ENCODE data around the gene RECK.

Gene RECK

DNA sequence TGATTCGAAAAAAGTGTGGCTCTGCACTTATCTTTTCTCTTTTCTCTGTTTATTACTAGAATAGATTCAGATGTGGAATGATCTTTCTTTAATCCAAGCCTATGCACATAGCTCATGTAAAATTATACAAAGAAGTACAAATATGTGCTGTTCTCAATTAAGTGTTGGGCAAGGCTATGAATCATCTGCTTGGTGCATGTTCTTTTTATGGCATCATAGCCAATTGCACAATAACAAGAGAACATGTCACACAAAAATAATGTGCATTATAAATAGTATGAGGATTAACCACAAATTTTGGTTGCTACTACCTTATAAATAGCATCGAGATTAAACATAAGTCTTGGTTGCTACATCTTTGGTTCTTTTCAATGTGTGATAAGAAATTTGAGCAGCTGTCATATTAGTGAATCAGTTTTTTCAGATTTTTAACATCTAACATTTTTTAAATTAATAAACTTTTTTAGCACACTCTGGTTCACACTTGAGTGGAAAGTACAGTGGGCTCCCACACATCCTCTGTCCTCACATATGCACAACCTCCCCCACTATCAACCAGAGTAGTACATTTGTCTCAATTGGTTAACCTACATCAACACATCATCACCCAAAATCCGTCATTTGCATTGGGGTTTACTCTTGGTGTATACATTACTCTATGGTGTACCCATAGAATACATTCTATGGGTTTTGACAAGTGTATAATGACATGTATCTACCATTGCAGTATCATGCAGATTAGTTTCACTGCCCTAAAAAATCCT lies 6.8 kb upstream of the RECK start:
- no peak for DNase-seq

DNA sequence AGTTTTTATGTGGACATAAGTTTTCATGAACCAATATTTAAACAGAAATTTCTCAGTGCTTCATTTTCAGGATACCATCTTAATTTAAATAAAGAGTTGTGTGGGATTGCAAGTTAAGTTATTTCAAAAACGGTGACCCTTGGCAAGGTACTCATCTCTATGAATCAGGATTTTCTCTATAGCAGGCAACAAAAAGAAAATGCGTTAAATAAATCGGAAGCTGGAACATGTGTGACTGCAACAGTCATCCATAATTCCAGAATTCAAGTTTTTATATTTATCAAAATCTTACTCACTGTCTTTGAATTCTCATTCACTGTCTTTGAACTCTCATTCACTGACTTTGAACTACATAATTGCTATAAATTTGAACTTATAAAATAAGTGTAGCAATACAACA lies 5.8 kb upstream of the RECK start:
- no peak for DNase-seq

DNA sequence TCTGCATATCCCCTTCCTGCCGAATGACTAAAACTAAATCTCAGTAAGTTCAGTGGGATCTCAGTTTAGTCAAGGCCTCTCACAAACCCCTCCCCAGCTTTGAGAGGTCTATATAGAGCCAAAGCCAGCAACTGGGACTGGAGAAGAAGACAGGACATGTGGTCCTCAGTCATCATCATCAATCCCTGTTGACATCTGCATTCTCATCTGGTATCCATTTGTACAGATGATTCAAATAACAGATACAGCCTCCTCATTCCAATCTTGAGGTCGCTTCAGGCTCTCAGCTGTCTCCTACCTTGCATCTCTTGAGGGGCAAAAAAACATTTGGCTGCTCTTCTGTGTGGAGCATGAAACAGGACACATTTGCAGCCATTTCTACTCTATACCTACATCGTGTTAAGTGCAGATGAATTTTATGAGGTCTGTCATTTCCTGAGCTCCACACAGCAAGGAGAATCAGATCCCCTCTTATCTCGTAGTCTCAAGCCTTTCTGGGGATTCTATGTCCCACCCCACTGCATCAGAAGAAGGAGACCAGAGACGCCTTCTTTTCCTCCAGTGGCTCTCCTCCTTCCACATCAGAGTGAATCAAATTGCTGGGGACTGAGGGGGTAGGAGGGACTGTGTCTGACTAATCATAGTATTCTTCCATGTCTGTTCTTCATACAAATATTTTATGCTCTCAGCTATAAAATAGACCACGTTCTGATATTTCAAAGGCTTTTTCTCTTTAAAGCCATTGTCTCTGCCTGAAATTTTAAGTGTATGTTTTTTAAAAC lies 4.7 kb upstream of the RECK start:
- no peak for DNase-seq

DNA sequence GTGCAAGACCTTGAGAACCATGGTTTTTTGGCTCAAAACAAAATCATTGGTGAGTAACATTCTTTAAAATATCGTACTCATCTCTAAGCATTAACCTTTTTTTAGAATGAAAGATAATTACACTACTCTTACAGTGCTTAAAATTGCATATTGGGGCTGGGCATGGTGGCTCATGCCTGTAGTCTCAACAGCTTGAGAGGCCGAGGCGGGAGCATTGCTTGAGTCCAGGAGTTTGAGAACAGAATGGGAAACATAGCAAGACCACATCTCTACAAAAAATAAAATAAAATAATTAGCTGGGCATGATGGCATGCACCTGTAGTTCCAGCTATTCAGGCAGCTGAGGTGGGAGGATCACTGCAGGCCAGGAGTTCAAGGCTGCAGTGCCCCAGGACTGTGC lies 2.9 kb upstream of the RECK start:
- DNase-seq = no peak

DNA sequence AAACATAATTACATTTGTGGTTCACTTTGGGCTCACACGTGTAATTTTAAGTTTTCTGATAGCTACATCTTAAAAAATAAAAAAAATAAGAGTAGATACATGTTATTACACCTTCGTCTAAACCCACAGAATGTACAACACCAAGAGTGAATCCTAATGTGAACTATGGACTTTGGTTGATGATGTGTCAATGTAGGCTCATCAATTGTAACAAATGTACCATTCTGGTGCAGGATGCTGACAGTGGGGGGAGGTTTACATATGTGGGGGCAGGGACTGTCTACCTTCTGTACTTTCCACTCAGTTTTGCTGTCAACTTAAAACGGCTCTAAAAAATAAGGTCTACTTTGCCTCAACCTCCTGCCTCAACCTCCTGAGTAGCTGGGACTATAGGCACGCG lies 2.5 kb upstream of the RECK start:
- no peak for DNase-seq

DNA sequence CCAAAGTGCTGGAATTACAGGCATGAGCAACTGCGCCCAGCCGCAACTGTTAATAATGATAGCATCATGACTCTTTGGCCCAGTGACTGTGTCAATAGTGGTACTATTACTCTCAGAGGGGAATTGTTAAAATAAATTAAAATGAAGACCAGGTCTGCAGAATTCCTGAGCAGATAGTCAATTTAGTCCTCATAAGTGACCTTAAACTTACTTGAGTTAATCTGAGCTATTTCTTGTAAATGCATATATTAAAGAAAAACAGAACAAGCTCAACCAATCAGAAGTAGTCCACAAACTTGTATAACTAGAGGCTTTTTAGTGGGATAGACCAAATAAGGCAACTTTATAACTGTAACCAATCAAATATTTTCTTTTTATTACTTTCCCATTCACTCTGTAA lies 1.7 kb upstream of the RECK start:
- DNase-seq = no peak

DNA sequence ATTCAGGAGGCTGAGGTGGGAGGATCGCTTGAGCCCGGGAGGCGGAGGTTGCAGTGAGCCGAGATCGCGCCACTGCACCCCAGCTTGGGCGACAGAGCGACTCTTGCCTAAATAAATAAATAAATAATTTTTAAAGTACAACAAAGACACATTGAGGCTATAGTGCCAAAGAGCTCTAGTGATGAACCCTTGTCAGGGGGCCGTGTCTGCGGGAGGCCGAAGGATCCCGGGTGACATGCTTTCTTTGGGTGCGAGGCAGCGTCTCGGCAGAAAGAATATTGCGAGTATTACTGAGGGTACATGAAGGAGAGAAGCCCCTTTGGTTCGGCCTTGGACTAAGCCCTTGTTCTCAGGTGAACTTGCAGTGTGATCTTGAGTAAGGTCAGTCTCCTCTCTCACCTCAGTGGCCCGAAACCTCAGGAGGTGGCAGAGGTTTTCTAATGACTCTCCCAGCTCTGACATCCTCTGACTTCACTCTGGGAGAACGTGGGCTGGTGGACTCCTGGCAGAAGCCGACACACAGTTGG lies 397 bp upstream of the RECK start:
- DNase-seq = no peak

DNA sequence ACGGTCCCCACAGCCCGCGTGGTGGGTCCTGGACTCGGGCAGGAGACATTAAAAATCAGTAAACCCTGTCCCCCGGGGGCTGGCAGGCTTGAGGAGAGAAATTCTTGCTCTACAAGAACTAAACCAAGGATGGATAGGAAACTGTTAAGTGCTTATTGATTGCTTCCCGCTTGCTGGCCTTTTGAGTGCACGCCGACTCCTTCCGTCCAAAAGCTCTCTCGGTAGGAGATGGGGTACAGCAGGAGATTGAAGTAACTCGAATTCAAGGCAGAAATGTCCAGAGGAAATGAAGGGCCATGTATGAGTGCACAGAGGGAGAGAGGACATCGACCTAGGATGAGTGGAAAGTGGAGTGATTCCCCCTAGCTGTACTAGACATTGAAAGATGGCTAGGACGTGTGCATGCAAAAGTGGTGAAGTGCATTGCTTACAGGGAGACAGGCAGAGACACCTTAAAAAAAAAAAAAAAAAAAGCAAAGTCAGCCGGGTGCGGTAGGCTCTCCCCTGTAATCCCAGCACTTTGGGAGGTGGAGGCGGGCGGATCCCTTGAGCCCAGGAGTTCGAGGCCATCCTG lies 923 bp downstream of the RECK start:
- DNase-seq = no peak

DNA sequence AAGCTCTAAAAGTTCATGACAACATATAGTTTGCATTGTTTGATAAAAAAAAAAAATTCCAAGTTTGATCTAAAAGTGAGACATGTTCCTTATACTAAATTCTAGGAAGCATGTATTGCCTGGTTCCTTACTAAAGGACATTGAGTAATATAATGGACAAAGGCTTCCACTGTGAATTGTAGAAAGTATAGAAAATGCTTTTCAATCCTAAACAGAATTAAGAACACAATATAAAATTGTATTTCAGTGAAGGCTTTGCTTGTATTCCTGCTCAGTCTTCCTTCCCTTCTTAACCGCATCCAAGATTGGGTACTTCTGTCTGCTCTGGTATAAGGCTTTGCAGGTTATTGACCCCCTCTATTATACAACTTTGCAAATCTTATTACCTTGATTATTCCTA lies 2.4 kb downstream of the RECK start:
- no peak for DNase-seq

DNA sequence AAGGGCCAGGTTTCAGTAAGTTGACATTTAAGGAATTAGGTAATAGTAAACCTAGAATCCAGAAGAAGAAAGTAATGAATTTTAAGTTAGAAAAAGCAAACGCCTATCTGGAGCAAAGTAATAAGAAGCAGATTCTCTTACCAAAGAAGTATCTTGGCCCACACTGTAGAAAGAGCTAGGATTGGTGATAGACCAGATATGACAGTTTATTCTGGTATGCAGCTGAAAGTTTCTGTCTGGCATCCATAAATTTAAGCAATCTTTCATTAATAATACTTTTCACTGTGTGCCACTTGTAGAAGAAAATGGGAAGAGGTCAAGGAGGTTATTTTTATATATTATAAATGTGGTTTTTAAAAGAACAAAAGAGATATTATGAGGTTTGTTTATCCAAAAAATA lies 3.0 kb downstream of the RECK start:
- no peak for DNase-seq

DNA sequence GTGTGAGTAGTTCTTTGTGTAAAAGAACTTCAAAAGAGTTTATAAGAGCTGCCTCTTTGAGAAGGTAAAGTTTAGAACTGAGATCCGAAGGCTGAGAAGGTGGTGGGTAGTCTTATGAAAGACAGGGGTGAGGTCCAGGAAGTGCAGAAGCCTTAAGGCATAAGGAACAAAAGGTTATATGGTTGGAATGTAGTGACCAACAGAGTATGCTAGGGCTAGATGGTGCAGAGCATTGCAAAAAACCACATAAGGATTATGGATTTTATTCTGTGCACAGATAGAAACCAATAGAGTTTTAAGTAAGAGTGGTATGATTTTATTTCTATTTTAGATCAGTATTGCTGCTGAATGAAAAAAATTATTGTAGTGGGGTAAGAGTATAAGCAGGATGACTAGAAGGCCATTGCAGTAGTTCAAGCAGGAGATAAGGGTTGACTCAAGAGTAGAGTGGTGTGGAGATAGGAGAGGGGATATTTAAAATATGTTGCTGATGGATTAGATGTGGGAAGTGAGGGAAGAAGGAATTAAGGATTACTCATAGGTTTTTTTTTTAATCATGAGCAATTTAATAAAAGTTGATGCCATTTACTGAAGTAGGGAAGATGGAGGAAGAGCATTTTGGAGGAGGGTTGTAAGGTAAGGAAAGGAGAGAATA lies 3.7 kb downstream of the RECK start:
- DNase-seq = no peak

DNA sequence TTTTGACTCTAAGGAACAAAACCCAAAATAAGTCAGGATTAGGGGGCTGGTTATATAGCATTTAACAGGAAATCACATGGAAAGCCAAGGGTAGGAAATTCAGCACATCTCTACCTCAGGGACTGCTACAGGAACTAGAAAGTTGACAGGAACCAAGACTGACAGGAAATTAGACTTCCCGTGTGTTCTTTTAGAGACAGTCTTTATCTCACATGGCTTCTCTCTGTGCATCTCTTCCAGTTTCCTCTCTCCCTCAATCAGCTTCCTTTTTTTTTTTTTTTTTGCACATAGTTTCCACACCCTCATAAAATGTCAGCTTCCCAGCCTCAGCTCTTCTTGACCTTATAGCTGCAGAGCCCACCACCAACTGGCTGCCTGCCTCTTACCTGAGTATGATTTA lies 4.8 kb downstream of the RECK start:
- no peak for DNase-seq

DNA sequence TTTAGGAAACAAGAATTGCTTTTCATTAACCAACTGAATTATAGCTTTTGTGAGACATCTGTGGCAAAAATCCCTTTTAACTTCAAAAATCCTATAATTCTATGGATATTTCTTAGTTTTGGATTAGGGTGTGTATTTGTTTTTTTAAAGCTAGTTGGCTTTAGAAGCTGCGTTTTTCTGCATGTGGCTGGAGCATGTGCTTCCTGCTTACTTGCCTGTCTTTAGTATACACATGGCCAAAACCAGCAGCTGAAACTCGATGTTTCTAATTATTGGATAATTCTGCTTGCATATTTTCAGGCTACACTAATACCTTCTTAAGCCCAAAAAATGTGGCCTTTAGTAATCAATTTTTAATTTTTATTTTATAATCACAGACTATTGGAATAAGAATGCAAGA lies 8.9 kb downstream of the RECK start:
- no peak for DNase-seq

DNA sequence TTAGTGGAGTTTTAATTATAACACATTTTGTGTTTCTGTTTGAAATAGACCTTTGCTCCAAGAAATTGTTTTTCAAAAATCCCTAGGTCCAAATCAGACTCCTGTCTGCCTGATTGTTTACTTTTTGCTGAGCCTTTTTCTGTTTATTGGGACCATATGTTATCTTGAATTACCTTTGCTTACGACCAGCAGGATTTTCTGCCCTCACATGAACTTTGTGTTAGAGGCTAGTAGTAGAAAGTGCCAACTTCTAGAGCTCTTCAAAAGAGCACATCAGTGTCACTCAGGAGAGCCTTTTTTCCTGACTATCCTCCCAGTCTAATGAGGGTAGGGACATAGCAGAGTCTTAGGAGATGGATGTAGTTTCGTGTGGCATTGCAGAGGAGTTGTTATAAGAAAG lies 10.2 kb downstream of the RECK start:
- peak; percentile 59 for DNase-seq

DNA sequence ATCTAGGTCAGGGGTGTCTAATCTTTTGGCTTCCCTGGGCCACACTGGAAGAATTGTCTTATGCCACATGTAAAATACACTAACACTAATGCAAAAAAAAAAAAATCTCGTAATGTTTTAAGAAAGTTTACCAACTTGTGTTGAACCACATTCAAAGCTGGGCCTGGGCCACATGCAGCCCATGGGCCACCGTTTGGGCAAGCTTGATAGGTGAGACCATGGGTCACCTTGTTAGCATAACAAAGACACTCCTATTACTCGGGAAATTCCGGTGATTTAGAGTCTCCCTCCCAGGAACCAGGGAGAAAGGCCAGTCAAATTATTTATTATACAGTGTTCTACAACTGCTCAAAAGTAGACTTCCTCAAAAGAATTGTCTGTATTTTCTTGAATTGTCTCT lies 12.7 kb downstream of the RECK start:
- no peak for DNase-seq

DNA sequence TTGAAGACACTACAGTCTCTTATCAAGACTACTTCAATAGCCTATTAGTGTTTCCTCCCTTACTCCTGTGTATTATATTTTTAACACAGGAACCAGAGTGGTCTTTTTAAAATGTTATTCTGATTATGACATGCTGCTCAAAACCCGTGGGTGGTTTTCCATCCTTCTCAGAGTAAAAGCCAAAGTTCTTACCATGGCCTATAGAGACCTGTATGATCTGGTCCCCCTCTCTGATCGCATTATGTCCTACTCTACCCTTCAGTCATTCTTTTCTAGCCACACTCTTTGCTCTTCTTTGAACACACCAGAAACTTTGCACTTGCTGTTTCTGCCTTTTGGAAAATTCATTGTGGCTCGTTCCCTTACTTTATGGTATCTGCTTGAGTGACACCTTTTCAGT lies 13.8 kb downstream of the RECK start:
- DNase-seq = no peak

DNA sequence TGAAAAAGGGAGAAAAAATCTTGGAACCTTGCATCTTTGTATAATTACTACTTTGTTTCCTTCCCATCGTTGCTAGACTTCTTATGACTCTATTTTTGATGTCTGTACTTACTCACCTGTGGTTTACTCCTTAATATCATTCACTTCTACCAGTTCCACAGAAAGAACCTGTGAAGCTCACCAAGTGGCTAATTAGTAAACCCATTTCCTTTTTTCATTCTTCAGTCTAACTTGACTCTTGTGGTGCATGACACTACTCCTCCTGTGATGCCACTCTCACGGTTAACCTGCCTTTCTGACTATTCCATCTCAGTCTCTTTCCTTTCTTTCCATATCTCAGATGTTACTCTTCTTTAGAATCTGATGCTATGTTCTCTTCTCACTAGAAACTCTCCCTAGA lies 14.6 kb downstream of the RECK start:
- no peak for DNase-seq

DNA sequence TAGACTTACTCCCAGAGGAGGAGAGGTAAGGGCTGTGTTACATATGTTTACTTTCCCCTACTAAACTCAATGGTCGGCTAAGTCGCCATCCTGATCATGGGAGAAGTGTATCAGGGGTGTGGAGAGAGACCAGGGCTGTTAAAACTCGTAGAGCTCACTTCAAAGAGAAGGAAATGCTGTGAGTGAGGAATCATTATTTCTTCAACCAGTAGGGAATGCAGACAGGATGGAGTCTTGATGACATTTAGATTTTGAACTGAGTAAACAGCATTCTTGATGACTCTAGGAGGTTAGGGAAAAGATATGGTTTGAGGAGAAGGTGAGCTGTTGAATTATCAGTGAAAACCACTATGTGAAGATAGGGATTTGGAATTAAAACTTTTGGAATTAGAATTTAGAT lies 17.3 kb downstream of the RECK start:
- no peak for DNase-seq

DNA sequence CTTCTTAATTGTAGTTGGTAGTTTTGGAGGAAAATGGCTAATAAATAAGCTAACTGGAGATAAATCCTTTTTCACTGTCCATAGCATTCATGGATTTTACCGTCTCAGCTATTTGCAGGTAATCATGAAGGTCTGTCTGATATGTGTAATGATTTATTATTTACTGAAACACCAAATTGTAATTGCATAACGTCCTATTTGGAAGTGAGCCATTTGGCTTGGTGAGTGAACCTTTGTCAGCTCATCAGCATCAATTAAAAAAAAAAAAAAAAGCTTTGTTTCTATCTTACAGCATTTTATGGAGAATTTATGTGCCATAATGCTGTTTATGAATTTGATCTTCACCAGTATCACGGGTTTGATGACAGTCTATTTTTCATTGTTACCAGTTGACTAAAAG lies 20.2 kb downstream of the RECK start:
- DNase-seq = no peak

DNA sequence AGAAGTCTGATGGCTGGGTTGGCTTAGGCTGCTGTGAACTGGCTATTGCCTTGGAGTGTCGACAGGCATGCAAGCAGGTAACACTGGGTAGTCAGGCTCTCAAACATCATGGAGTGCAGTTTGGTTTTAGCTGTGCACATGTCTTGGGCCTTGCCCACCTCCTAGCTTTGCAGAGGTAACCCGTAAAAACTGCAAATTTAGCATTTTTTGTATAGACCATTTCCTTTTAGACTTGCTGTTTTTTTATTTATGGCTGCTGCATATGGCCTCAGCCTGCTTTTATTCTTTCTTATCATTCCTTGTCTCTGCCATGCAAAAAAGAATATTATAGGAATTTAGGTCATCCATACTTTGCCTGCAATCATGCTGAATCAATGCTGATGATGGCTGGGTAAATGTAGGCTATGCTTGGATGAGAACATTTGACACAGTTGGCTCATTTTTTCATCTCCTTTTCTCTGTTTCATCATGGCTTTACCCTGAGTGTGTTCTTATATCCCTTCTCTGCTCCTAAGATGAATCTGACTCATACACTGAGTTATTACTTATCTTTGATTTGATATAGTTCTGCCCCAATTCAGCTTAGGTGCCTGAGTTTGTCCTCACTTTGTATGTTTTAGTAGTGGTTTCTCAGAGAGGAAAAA lies 27.2 kb downstream of the RECK start:
- no peak for DNase-seq

DNA sequence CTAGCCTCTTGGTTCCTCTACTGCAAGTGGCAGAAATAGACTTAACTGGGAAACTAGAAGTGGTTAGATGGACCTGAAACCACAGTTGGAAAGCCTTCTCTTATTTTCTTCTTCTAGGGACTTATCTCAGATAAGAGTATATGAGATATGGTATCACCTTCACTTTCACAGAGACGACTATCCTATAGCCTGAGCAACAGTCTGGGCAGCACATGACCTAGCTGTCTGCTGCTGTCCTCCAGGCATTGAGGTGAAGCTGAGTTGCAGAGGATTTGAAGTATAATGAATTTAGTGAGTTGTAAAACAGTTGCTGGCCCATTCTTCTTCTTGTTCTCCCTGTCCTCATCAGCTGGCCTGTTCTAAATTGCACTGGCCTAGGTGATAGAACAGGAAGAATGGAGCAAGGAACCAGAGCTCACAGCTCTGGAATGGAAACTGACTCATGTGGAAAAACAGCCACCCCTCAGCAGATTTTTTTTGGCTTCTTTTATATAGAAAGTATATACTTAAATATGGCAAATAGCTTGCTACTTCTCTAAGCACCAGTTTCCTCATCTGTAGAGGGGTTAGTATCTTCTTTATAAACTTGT lies 27.8 kb downstream of the RECK start:
- no peak for DNase-seq

DNA sequence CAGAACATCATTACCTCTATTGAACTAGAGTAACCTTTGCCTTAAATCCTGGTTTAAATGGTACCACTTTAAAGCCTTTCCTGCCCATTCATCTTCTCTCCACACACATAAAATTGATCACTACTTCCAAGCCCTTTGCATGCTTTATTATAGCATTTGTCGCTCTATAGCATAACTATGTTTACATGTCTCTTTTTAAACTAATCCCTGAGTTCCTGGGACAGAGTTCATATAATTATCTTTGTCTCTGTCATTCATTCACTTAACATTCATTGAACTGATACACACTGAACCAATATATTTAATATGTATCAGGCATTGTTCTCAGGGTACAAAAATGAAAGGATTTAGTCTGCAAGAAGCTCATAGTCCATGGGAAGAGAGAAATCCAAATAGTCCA lies 37.3 kb downstream of the RECK start:
- DNase-seq = no peak

All from NCI-H1694 treated with DMSO at 0.1 percent for 48 hours (cell line).